Smooth muscle cell (in vitro differentiated cells): ENCODE measurements around the gene PCARE. TPM values are rescaled to one million over a fixed set of nuclear protein-coding genes. Genes with fewer than 3 reads are reported as not detected.

Experiments
- DNase-seq: peaks from one replicate; lab custom pipeline; 2025; ENCODE audit not compliant: unreplicated experiment; lab: John Stamatoyannopoulos, UW
- H2AFZ ChIP-seq: fragments of 200-600 bp; sonication (generic); 2 replicates; pipeline ENCODE4 v1.6.0; 2016; ENCODE audit warnings: antibody characterized with exemption, low read depth, mild to moderate bottlenecking
- H3F3A ChIP-seq: fragments of 200-600 bp; sonication (generic); 2 replicates; pipeline ENCODE4 v1.6.0; 2017; ENCODE audit warnings: antibody characterized with exemption, low read depth
- H3K27ac ChIP-seq: fragments of 200-600 bp; sonication (generic); 2 replicates; pipeline ENCODE4 v1.5.1; 2016; ENCODE audit warnings: low read depth, mild to moderate bottlenecking
- H3K27me3 ChIP-seq: fragments of 200-600 bp; sonication (generic); 2 replicates; pipeline ENCODE4 v1.6.1; 2016; ENCODE audit warnings: low read depth, mild to moderate bottlenecking
- H3K36me3 ChIP-seq: fragments of 200-600 bp; sonication (generic); 2 replicates; pipeline ENCODE4 v1.5.1; 2016; ENCODE audit warnings: low read depth
- H3K4me1 ChIP-seq: fragments of 200-600 bp; sonication (generic); 2 replicates; pipeline ENCODE4 v1.5.1; 2016; ENCODE audit warnings: low read depth
- H3K4me2 ChIP-seq: fragments of 200-600 bp; sonication (generic); 2 replicates; pipeline ENCODE4 v1.6.0; 2016; ENCODE audit warnings: mild to moderate bottlenecking
- H3K4me3 ChIP-seq: fragments of 200-600 bp; sonication (generic); 2 replicates; pipeline ENCODE4 v1.5.1; 2016; ENCODE audit warnings: mild to moderate bottlenecking
- H3K79me2 ChIP-seq: fragments of 200-600 bp; sonication (generic); 2 replicates; pipeline ENCODE4 v1.6.0; 2016; ENCODE audit warnings: low read depth, mild to moderate bottlenecking
- H3K9ac ChIP-seq: fragments of 200-600 bp; sonication (generic); 2 replicates; pipeline ENCODE4 v1.6.0; 2016; ENCODE audit warnings: low read depth
- H3K9me3 ChIP-seq: fragments of 200-600 bp; sonication (generic); replicated peaks from 2 replicates; pipeline ENCODE4 v1.5.1; 2016; ENCODE audit warnings: low read depth
- H4K20me1 ChIP-seq: fragments of 200-600 bp; sonication (generic); 2 replicates; pipeline ENCODE4 v1.6.0; 2016; ENCODE audit warnings: low read depth
- WGBS: methylation state at CpG from one replicate; pipeline ENCODE4 v1.1.7; 2016; ENCODE audit warnings: low lambda C conversion rate; 5-methylcytosine and 5-hydroxymethylcytosine counted together
- polyA plus RNA-seq: library from polyadenylated mRNA; unstranded; fragments of >200 nt; fragmentation: Nextera tagmentation; extraction: Ambion mirVana; gene quantifications from 2 replicates; pipeline ENCODE4 v1.2.1, GENCODE V29; 2016
- total RNA-seq: library from RNA; depleted of rRNA; stranded (reverse); fragments of >200 nt; gene quantifications from 2 replicates; pipeline ENCODE4 v1.2.3, GENCODE V29; 2014
- TF ChIP-seq, protein P1 (sequence below): fragments of 200-600 bp; sonication (generic); IDR thresholded peaks from 2 replicates; pipeline ENCODE4 v1.5.1; 2017; ENCODE audit warnings: borderline replicate concordance, mild to moderate bottlenecking, antibody characterized with exemption; ENCODE audit not compliant: insufficient read depth, poor library complexity, severe bottlenecking

The PCARE gene
- total RNA-seq (not detected in 2 replicates), polyA plus RNA-seq (not detected in 2 replicates)

DNA sequence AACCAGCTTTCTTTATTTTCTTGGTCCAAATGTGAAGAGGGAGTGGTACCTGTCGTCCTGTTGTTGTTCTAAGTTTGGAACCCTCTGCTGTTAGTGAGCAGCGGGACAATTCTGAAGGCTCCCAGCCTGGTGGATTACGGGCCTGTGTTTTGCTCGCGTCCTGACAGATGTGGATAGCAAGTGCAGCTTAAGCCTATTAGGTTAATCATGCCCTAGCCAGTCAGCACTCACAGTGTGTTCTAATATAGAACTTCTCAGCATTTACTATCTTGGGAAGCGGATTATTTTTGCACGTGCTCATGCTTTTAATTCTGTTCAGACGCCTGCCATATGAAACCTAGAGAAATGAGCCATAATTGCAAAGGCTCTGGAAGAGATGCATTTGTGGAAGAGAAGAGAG lies at the start of gene PCARE:
Gene PCARE, minus strand, starts transcription at position 113 of the 400 bp plus-strand sequence. CDS start 262 bp downstream, outside the sequence.
- Histone ChIP-seq H3F3A (no peaks in the 10 kb centered on the region), H3K27me3 (no peaks in the 10 kb centered on the region), H3K9me3 (no peaks in the 10 kb centered on the region), H4K20me1 (no peaks in the 10 kb centered on the region), H3K4me2 (no peak within 1 kb of the TSS), H3K79me2 (no peaks in the 10 kb centered on the region), H3K4me1 (peaks cover 22% of the 10 kb centered on the region), H3K27ac (no peak within 1 kb of the TSS), H3K36me3 (no peaks in the 10 kb centered on the region), H3K4me3 (no peak within 1 kb of the TSS), H3K9ac (no peak within 1 kb of the TSS), H2AFZ (no peak within 1 kb of the TSS)
- 86% methylated on average over 8 of the region's 8 CpGs for WGBS
- TF ChIP-seq, protein P1, sequence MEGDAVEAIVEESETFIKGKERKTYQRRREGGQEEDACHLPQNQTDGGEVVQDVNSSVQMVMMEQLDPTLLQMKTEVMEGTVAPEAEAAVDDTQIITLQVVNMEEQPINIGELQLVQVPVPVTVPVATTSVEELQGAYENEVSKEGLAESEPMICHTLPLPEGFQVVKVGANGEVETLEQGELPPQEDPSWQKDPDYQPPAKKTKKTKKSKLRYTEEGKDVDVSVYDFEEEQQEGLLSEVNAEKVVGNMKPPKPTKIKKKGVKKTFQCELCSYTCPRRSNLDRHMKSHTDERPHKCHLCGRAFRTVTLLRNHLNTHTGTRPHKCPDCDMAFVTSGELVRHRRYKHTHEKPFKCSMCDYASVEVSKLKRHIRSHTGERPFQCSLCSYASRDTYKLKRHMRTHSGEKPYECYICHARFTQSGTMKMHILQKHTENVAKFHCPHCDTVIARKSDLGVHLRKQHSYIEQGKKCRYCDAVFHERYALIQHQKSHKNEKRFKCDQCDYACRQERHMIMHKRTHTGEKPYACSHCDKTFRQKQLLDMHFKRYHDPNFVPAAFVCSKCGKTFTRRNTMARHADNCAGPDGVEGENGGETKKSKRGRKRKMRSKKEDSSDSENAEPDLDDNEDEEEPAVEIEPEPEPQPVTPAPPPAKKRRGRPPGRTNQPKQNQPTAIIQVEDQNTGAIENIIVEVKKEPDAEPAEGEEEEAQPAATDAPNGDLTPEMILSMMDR = no peak
- DNase-seq = no peak

DNA sequence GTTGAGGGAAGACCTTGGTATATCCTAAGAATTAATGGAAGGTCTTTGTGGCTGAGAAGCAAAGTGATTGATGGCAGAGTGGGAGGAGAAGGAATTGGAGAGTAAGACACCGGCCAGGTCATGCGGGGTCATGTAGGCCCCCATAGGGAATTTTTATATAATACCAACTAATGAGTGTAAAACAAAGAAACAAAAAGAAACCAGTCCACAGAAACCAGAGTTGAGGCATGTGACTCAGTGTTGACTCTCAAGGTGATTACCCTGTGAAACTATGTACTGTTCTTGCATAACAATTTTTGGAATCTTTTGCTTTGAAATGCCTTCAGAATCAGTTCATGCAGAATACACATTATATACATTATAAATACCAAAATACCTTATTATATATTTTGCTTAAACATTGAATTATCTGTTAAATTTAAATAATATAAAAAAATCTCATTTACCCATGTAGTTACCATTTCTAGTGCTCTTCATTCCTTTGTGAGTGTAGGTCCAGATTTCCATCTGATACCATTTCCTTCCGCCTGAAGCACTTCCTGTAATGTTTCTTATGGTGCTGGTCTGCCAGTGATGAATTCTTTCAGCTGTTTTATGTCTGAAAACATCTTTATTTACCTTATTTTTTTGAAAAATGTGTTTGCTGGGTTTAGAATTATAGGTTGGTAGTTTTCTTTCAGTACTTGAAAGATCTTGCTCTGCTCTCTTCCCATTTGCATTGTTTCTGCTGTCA lies 49.5 kb upstream of the PCARE start:
- no peak for DNase-seq
- TF ChIP-seq, protein P1 = no peak
- Histone ChIP-seq H3K27me3 (no peaks in the 10 kb centered on the region), H3K27ac (peak overlapping the region; percentile 90), H3K79me2 (peaks cover 54% of the 10 kb centered on the region), H4K20me1 (no peaks in the 10 kb centered on the region), H3K4me1 (no peaks in the 10 kb centered on the region), H3K9ac (no peak overlapping the region), H3K36me3 (no peaks in the 10 kb centered on the region), H3K4me2 (no peak overlapping the region), H3F3A (no peaks in the 10 kb centered on the region), H3K4me3 (no peak overlapping the region), H2AFZ (no peak overlapping the region), H3K9me3 (no peaks in the 10 kb centered on the region)
- 79% methylated on average over 3 of the region's 3 CpGs for WGBS

DNA sequence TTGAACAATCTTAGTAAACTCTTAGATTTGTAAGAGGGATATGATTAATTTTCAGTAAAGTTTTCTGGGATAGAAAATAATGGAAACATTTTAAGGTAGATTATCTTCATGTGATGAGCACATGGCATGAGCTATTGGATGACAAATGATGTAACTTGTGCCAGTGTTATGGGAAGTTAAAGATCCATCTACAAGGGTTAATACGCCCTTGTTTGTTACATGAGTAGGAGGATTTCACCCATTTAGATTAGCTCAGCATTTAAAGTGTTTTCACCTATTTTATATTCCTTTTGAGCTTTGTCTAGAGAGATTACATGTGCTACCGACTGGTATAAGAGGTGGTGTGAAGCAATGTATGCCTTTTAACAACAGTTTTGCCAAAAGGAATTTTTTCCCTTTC lies 46.5 kb upstream of the PCARE start:
- no peaks in the 10 kb centered on the region for H4K20me1 ChIP-seq
- H3K4me1 ChIP-seq = peaks cover 5% of the 10 kb centered on the region
- H3F3A ChIP-seq = peaks cover 12% of the 10 kb centered on the region
- H3K27ac ChIP-seq = no peak overlapping the region
- H3K4me3 ChIP-seq = no peak overlapping the region
- H3K9me3 ChIP-seq = no peaks in the 10 kb centered on the region
- TF ChIP-seq, protein P1 = no peak
- peaks cover 74% of the 10 kb centered on the region for H3K79me2 ChIP-seq
- H2AFZ ChIP-seq = no peak overlapping the region
- DNase-seq = no peak
- WGBS = 95% methylated on average over 2 of the region's 2 CpGs
- no peak overlapping the region for H3K9ac ChIP-seq
- H3K27me3 ChIP-seq = no peaks in the 10 kb centered on the region
- no peak overlapping the region for H3K4me2 ChIP-seq
- no peaks in the 10 kb centered on the region for H3K36me3 ChIP-seq

DNA sequence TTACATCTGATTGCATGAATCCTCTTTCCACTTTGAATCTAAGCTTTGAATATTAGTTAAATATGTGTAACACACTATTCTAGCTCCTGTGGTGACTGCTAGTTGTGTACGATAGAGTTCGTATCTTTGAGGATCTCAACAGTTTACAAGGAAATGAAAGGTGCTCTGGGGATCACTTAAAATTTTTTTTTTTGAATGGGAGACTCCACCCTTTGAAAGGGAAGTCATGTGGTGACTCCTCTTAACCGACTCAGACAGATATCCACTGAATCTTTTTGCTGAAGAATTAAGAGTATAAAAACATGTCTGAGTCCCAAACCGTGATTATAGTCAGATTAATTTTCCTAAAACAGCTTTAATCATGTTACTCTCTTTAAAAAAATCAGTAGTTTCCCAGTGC lies 44.9 kb upstream of the PCARE start:
- TF ChIP-seq, protein P1 = no peak
- Histone ChIP-seq H4K20me1 (no peaks in the 10 kb centered on the region), H3K9ac (no peak overlapping the region), H3K36me3 (no peaks in the 10 kb centered on the region), H3K27me3 (no peaks in the 10 kb centered on the region), H2AFZ (no peak overlapping the region), H3F3A (peaks cover 21% of the 10 kb centered on the region), H3K4me2 (no peak overlapping the region), H3K79me2 (peaks cover 61% of the 10 kb centered on the region), H3K9me3 (no peaks in the 10 kb centered on the region), H3K4me3 (no peak overlapping the region), H3K27ac (no peak overlapping the region), H3K4me1 (peaks cover 8% of the 10 kb centered on the region)
- 62% methylated on average over 4 of the region's 4 CpGs for WGBS
- DNase-seq = no peak
